Liver (tissue), 3 donors: ENCODE results near the gene FBXO3.

Experiments used
- JUND ChIP-seq, 2 donors: IDR thresholded peaks; 2 replicates each; pipeline ENCODE4 v1.6.1; 2016; ENCODE audit warnings: antibody characterized with exemption in 2 of 2
- RAD21 ChIP-seq, 2 donors: IDR thresholded peaks; 2 replicates each; pipeline ENCODE4 v1.6.1; 2016; ENCODE audit warnings: antibody characterized with exemption in 2 of 2, mild to moderate bottlenecking in 2 of 2
- SP1 ChIP-seq: IDR thresholded peaks from 2 replicates; pipeline ENCODE4 v1.6.1; 2018; ENCODE audit warnings: antibody characterized with exemption, mild to moderate bottlenecking
- YY1 ChIP-seq: IDR thresholded peaks from 2 replicates; pipeline ENCODE4 v1.6.1; 2016; ENCODE audit warnings: antibody characterized with exemption, mild to moderate bottlenecking
- TF ChIP-seq, protein P1 (sequence below): fragments of 150-350 bp; IDR thresholded peaks from 2 replicates; pipeline ENCODE4 v1.5.1; 2017; ENCODE audit warnings: improper control_type of control experiment, low read depth, low read length; ENCODE audit not compliant: missing input control
- donor health status: healthy.
- donor health status: healthy.

DNA sequence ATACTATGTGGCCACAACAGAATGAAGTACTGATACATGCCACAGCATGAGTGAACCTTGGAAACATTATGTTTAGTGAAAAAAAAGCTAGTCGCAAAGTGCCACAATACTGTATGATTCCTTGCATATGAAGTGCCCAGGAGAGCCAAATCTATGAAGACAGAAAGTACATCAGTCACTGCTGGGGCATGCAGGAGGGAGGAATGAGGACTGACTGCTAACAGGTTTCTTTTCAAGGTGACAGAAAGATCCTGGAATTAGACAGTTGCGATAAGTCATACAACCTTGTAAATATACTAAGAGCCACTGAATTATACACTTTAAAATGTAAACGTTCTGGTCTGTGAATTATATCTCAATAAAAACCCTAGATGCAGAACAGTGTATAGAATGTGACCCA lies 61.9 kb downstream of the FBXO3 start:
- TF ChIP-seq, protein P1, sequence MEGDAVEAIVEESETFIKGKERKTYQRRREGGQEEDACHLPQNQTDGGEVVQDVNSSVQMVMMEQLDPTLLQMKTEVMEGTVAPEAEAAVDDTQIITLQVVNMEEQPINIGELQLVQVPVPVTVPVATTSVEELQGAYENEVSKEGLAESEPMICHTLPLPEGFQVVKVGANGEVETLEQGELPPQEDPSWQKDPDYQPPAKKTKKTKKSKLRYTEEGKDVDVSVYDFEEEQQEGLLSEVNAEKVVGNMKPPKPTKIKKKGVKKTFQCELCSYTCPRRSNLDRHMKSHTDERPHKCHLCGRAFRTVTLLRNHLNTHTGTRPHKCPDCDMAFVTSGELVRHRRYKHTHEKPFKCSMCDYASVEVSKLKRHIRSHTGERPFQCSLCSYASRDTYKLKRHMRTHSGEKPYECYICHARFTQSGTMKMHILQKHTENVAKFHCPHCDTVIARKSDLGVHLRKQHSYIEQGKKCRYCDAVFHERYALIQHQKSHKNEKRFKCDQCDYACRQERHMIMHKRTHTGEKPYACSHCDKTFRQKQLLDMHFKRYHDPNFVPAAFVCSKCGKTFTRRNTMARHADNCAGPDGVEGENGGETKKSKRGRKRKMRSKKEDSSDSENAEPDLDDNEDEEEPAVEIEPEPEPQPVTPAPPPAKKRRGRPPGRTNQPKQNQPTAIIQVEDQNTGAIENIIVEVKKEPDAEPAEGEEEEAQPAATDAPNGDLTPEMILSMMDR = no peak
- TF ChIP-seq JUND (IDR thresholded peaks at IDR 0.05) (no peak), SP1 (no peak), YY1 (no peak), RAD21 (IDR thresholded peaks at IDR 0.05) (no peak)
